Keratinocyte (primary cell): ENCODE data around the gene GH2. TPM values are rescaled to one million over a fixed set of nuclear protein-coding genes. Genes with fewer than 3 reads are reported as not detected.
"Not testable (repeated sequence)": the region's sequence is repeated elsewhere in the genome, so short reads cannot be mapped to it uniquely, and the experiment has no call there.

Source experiments
- DNase-seq: peaks from one replicate; pipeline ENCODE4 v3.0.0-alpha.2; 2011; ENCODE audit warnings: low read depth, missing footprints, low spot score
- FAIRE-seq: peaks from 2 replicates; lab custom pipeline; 2011; peaks lifted over from hg19 to GRCh38; lab: Jason Lieb, UNC
- H2AFZ ChIP-seq: 2 replicates; pipeline ENCODE4 v1.6.0; 2012; ENCODE audit warnings: low read length, control low read depth, inconsistent platforms; ENCODE audit not compliant: control insufficient read depth
- H3K27ac ChIP-seq: 2 replicates; pipeline ENCODE4 v1.5.1; 2011; ENCODE audit warnings: low read length; ENCODE audit not compliant: control insufficient read depth, insufficient read depth
- H3K27me3 ChIP-seq: 3 replicates; pipeline ENCODE4 v1.6.0; 2011; ENCODE audit warnings: low read length; ENCODE audit not compliant: control insufficient read depth, insufficient read depth; ENCODE audit errors: extremely low read depth
- H3K36me3 ChIP-seq, 2 experiments: 2 replicates in 1 of 2; 3 replicates in 1 of 2; pipeline ENCODE4 v1.5.1; 2011; ENCODE audit warnings: low read length in 2 of 2, mild to moderate bottlenecking in 1 of 2; ENCODE audit not compliant: control insufficient read depth in 2 of 2, insufficient read depth in 2 of 2; ENCODE audit errors: extremely low read depth in 1 of 2
- H3K4me1 ChIP-seq: 3 replicates; pipeline ENCODE4 v1.5.1; 2011; ENCODE audit warnings: low read length; ENCODE audit not compliant: control insufficient read depth, insufficient read depth; ENCODE audit errors: extremely low read depth
- H3K4me2 ChIP-seq: 3 replicates; pipeline ENCODE4 v1.6.0; 2011; ENCODE audit warnings: low read depth, low read length; ENCODE audit not compliant: control insufficient read depth, insufficient read depth; ENCODE audit errors: extremely low read depth
- H3K4me3 ChIP-seq, 3 experiments: fragments of 200-600 bp in 1 of 3; sonication (generic) in 1 of 3; 2 replicates in 2 of 3; 3 replicates in 1 of 3; pipeline ENCODE4 v1.5.1; 2011 to 2016; ENCODE audit warnings: low read length in 3 of 3, mild to moderate bottlenecking in 3 of 3, control low read depth in 2 of 3, inconsistent platforms in 1 of 3, low read depth in 1 of 3, mixed read lengths in 1 of 3, mixed run types in 1 of 3, moderate library complexity in 1 of 3; ENCODE audit not compliant: control insufficient read depth in 2 of 3, insufficient read depth in 2 of 3; ENCODE audit errors: extremely low read depth in 1 of 3
- H3K79me2 ChIP-seq: 2 replicates; pipeline ENCODE4 v1.6.0; 2012; ENCODE audit warnings: low read length; ENCODE audit not compliant: control insufficient read depth, insufficient read depth
- H3K9ac ChIP-seq: 3 replicates; pipeline ENCODE4 v1.6.0; 2011; ENCODE audit warnings: low read length; ENCODE audit not compliant: control insufficient read depth, insufficient read depth; ENCODE audit errors: extremely low read depth
- H3K9me1 ChIP-seq: 3 replicates; pipeline ENCODE4 v1.6.0; 2011; ENCODE audit warnings: low read length; ENCODE audit not compliant: control insufficient read depth, insufficient read depth; ENCODE audit errors: extremely low read depth
- H3K9me3 ChIP-seq: 2 replicates; pipeline ENCODE4 v1.5.1; 2012; ENCODE audit warnings: low read depth, low read length; ENCODE audit not compliant: control insufficient read depth
- H4K20me1 ChIP-seq: 3 replicates; pipeline ENCODE4 v1.6.0; 2011; ENCODE audit warnings: low read length; ENCODE audit not compliant: control insufficient read depth, insufficient read depth; ENCODE audit errors: extremely low read depth
- EZH2 ChIP-seq: IDR thresholded peaks from one replicate; pipeline ENCODE4 v1.6.1; 2012; ENCODE audit warnings: inconsistent platforms, mild to moderate bottlenecking, low read length, moderate library complexity
- dilution Hi-C: fragments of 300-500 bp; cut with MboI; formaldehyde crosslinking; loops from one replicate; pipeline ENCODE4 v1.7.0; 2020; ENCODE audit warnings: low sequenced_read_pairs; ENCODE audit not compliant: extremely low pct_ligation_motif_present
- polyA plus RNA-seq, 5 experiments: library from polyadenylated mRNA; depleted of rRNA in 3 of 5; stranded (reverse) in 3 of 5; stranded (forward) in 1 of 5; unstranded in 1 of 5; fragments of >200 nt; gene quantifications; 1 replicate in 1 of 5; 2 replicates in 3 of 5; 3 replicates in 1 of 5; pipeline versions ENCODE4 v1.2.1 to v1.2.3, GENCODE V29; 2011 to 2012; ENCODE audit warnings: missing spikeins in 2 of 5, low read depth in 1 of 5, low replicate concordance in 1 of 5
- TF ChIP-seq, protein P1 (sequence below), 3 experiments: IDR thresholded peaks in 1 of 3; conservative IDR thresholded peaks in 1 of 3; optimal IDR thresholded peaks in 1 of 3; 2 replicates in 2 of 3; 3 replicates in 1 of 3; pipeline versions ENCODE3 to v1.5.1; 2011; ENCODE audit warnings: low read length in 3 of 3, mild to moderate bottlenecking in 3 of 3, moderate library complexity in 2 of 3, control low read depth in 1 of 3, inconsistent platforms in 1 of 3; ENCODE audit not compliant: insufficient read depth in 2 of 3; ENCODE audit errors: extremely low read depth in 1 of 3

GH2 gene
- polyA plus RNA-seq, 1 donor (not counting 4 experiments of a cell fraction or from before 2014, with no cell fraction given) = not detected

DNA sequence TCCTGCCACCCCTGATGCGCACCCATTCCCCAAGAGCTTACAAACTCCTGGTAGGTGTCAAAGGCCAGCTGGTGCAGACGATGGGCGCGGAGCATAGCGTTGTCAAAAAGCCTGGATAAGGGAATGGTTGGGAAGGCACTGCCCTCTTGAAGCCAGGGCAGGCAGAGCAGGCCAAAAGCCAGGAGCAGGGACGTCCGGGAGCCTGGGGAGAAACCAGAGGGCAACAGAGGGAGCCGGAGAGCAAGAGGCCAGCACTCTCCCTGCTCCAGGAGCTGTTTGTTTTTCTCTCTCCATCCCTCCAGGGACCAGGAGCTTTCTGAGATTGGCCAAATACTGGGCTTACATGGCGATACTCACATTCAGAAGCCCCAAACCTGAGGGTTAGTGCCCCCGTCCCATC lies 36.6 kb upstream of the GH2 start:
- DNase-seq = no peak
- H4K20me1 ChIP-seq = no peaks in the 10 kb centered on the region
- H3K36me3 ChIP-seq = no peaks in the 10 kb centered on the region
- H3K9ac ChIP-seq = no peak overlapping the region
- no peak overlapping the region for H3K4me3 ChIP-seq
- no peak overlapping the region for H3K27ac ChIP-seq
- H3K9me3 ChIP-seq = no peaks in the 10 kb centered on the region
- FAIRE-seq = no peak
- no peaks in the 10 kb centered on the region for H3K9me1 ChIP-seq
- no peaks in the 10 kb centered on the region for H3K27me3 ChIP-seq
- H3K4me1 ChIP-seq = no peaks in the 10 kb centered on the region
- H3K4me2 ChIP-seq = no peak overlapping the region
- dilution Hi-C loops = no loop called here
- H3K79me2 ChIP-seq = no peaks in the 10 kb centered on the region
- TF ChIP-seq, protein P1, sequence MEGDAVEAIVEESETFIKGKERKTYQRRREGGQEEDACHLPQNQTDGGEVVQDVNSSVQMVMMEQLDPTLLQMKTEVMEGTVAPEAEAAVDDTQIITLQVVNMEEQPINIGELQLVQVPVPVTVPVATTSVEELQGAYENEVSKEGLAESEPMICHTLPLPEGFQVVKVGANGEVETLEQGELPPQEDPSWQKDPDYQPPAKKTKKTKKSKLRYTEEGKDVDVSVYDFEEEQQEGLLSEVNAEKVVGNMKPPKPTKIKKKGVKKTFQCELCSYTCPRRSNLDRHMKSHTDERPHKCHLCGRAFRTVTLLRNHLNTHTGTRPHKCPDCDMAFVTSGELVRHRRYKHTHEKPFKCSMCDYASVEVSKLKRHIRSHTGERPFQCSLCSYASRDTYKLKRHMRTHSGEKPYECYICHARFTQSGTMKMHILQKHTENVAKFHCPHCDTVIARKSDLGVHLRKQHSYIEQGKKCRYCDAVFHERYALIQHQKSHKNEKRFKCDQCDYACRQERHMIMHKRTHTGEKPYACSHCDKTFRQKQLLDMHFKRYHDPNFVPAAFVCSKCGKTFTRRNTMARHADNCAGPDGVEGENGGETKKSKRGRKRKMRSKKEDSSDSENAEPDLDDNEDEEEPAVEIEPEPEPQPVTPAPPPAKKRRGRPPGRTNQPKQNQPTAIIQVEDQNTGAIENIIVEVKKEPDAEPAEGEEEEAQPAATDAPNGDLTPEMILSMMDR (optimal IDR thresholded peaks at IDR 0.05 in 1 of 3, IDR thresholded peaks at IDR 0.05 in 1 of 3, conservative IDR thresholded peaks at IDR 0.05 in 1 of 3; ENCODE audit: extremely low read depth in 1 of 3, insufficient read depth in 2 of 3, low read length in 3 of 3) = no peak
- no peak for TF ChIP-seq EZH2
- H2AFZ ChIP-seq = no peak overlapping the region

DNA sequence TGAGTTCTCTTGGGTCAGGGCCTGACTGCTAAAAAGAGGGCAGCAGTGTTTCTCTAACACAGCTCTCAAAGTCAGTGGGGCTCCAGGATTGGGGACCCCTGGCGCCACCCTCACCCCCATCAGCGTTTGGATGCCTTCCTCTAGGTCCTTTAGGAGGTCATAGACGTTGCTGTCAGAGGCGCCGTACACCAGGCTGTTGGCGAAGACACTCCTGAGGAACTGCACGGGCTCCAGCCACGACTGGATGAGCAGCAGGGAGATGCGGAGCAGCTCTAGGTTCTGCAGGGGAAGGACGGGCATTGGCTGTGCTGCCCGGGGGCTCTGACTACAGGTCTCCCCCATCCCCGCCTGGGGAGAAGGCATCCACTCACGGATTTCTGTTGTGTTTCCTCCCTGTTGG lies 35.9 kb upstream of the GH2 start:
- Histone ChIP-seq H3K27ac (no peak overlapping the region), H3K9me1 (no peaks in the 10 kb centered on the region), H2AFZ (no peak overlapping the region), H3K4me3 (no peak overlapping the region), H3K4me1 (no peaks in the 10 kb centered on the region), H3K36me3 (no peaks in the 10 kb centered on the region), H3K79me2 (no peaks in the 10 kb centered on the region), H3K9ac (no peak overlapping the region), H3K9me3 (no peaks in the 10 kb centered on the region), H3K27me3 (no peaks in the 10 kb centered on the region), H3K4me2 (no peak overlapping the region), H4K20me1 (no peaks in the 10 kb centered on the region)
- no peak for FAIRE-seq
- TF ChIP-seq, protein P1 (optimal IDR thresholded peaks at IDR 0.05 in 1 of 3, IDR thresholded peaks at IDR 0.05 in 1 of 3, conservative IDR thresholded peaks at IDR 0.05 in 1 of 3; ENCODE audit: extremely low read depth in 1 of 3, insufficient read depth in 2 of 3, low read length in 3 of 3) = no peak
- TF ChIP-seq EZH2 = no peak
- dilution Hi-C loops = no loop called here
- no peak for DNase-seq

DNA sequence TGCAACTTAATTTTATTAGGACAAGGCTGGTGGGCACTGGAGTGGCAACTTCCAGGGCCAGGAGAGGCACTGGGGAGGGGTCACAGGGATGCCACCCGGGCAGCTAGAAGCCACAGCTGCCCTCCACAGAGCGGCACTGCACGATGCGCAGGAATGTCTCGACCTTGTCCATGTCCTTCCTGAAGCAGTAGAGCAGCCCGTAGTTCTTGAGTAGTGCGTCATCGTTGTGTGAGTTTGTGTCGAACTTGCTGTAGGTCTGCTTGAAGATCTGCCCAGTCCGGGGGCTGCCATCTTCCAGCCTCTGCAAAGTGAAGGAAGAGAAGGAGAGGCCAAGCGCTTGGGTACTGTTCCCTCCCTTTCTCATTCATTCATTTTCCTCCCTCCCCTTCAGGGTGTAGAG lies 35.5 kb upstream of the GH2 start:
- FAIRE-seq, DNase-seq, H3K9me3 ChIP-seq, H3K9ac ChIP-seq, H3K79me2 ChIP-seq, H3K9me1 ChIP-seq, H2AFZ ChIP-seq, H3K4me2 ChIP-seq, dilution Hi-C loops, H3K4me3 ChIP-seq, H3K36me3 ChIP-seq, H3K27ac ChIP-seq, H4K20me1 ChIP-seq, H3K4me1 ChIP-seq, H3K27me3 ChIP-seq: not testable (repeated sequence)
